WERI-Rb-1 (cell line): Measurements from ENCODE around the gene UVRAG.

Experiments used
- DNase-seq: peaks from one replicate; pipeline ENCODE4 v3.0.0-alpha.2; 2020
- H3K27ac ChIP-seq: fragments of 250-450 bp; sonication (Bioruptor Pico); 2 replicates; pipeline ENCODE4 v1.5.1; 2020; ENCODE audit warnings: mild to moderate bottlenecking, moderate library complexity
- H3K27me3 ChIP-seq: fragments of 250-450 bp; sonication (Bioruptor Pico); 2 replicates; pipeline ENCODE4 v1.5.1; 2021; ENCODE audit warnings: mild to moderate bottlenecking, low read depth, moderate library complexity; ENCODE audit not compliant: insufficient read depth, severe bottlenecking
- H3K36me3 ChIP-seq: fragments of 250-450 bp; sonication (Bioruptor Pico); 2 replicates; pipeline ENCODE4 v1.5.1; 2020; ENCODE audit warnings: mild to moderate bottlenecking, moderate library complexity
- H3K4me3 ChIP-seq: 2 replicates; pipeline ENCODE4 v1.5.1; 2011; ENCODE audit warnings: low read depth, mild to moderate bottlenecking, control low read depth, low read length
- H3K9me3 ChIP-seq: fragments of 250-450 bp; sonication (Bioruptor Pico); 2 replicates; pipeline ENCODE4 v1.5.1; 2021; ENCODE audit warnings: mild to moderate bottlenecking, moderate library complexity; ENCODE audit not compliant: severe bottlenecking
- CTCF ChIP-seq: IDR thresholded peaks from 2 replicates; pipeline ENCODE4 v1.5.1; 2011; ENCODE audit warnings: low read depth, mild to moderate bottlenecking, control low read depth, inconsistent platforms, low read length

Gene UVRAG

GRCh38 chr11:76023236-76024068, 208.4 kb downstream of the UVRAG start:
- no peak overlapping the region for H3K27ac ChIP-seq
- peaks cover 2% of the 10 kb centered on the region for H3K9me3 ChIP-seq
- H3K27me3 ChIP-seq: no peaks in the 10 kb centered on the region
- no peak for TF ChIP-seq CTCF
- no peak overlapping the region for H3K4me3 ChIP-seq
- DNase-seq: no peak
- no peaks in the 10 kb centered on the region for H3K36me3 ChIP-seq

GRCh38 chr11:76025068-76025467, 210.1 kb downstream of the UVRAG start:
- DNase-seq: no peak
- no peak for TF ChIP-seq CTCF
- no peaks in the 10 kb centered on the region for H3K36me3 ChIP-seq
- H3K27me3 ChIP-seq: no peaks in the 10 kb centered on the region
- H3K4me3 ChIP-seq: no peak overlapping the region
- H3K27ac ChIP-seq: no peak overlapping the region
- H3K9me3 ChIP-seq: peaks cover 2% of the 10 kb centered on the region

- H3K9me3 ChIP-seq: peaks cover 2% of the 10 kb centered on the region
- no peak overlapping the region for H3K27ac ChIP-seq
- H3K27me3 ChIP-seq: no peaks in the 10 kb centered on the region
- DNase-seq: no peak
- no peak for TF ChIP-seq CTCF
- H3K36me3 ChIP-seq: no peaks in the 10 kb centered on the region
- no peak overlapping the region for H3K4me3 ChIP-seq
Observed at GRCh38 chr11:76025817-76026216, 210.8 kb downstream of the UVRAG start.

- no peaks in the 10 kb centered on the region for H3K36me3 ChIP-seq
- no peak for TF ChIP-seq CTCF
- no peak overlapping the region for H3K4me3 ChIP-seq
- H3K27ac ChIP-seq: no peak overlapping the region
- no peak for DNase-seq
- H3K27me3 ChIP-seq: no peaks in the 10 kb centered on the region
- peaks cover 2% of the 10 kb centered on the region for H3K9me3 ChIP-seq
Observed at GRCh38 chr11:76026281-76026680, 211.3 kb downstream of the UVRAG start.

- no peak for DNase-seq
- no peak overlapping the region for H3K27ac ChIP-seq
- H3K4me3 ChIP-seq: no peak overlapping the region
- no peak for TF ChIP-seq CTCF
- peaks cover 2% of the 10 kb centered on the region for H3K9me3 ChIP-seq
- no peaks in the 10 kb centered on the region for H3K36me3 ChIP-seq
- no peaks in the 10 kb centered on the region for H3K27me3 ChIP-seq
Observed at GRCh38 chr11:76026862-76027261, 211.9 kb downstream of the UVRAG start.

- no peak overlapping the region for H3K27ac ChIP-seq
- TF ChIP-seq CTCF: no peak
Observed at GRCh38 chr11:76030286-76030685, 215.3 kb downstream of the UVRAG start.

More at GRCh38 chr11:76030286-76030685, 215.3 kb downstream of the UVRAG start:
- Histone ChIP-seq H3K27me3 (no peaks in the 10 kb centered on the region), H3K36me3 (no peaks in the 10 kb centered on the region), H3K9me3 (no peaks in the 10 kb centered on the region), H3K4me3 (no peak overlapping the region)
- no peak for DNase-seq
